NK-92 treated with Interleukin-12 subunit alpha and Interleukin-12 subunit beta, amount 100 ng/mL, for 24 hours (cell line): ENCODE results near the gene SEMA4D.

Source experiments
- DNase-seq: peaks from one replicate; lab custom pipeline; 2025; lab: John Stamatoyannopoulos, UW

Gene SEMA4D

GRCh38 chr9:89367726-89368437 lies 130.0 kb downstream of the SEMA4D start:
- no peak for DNase-seq

DNA sequence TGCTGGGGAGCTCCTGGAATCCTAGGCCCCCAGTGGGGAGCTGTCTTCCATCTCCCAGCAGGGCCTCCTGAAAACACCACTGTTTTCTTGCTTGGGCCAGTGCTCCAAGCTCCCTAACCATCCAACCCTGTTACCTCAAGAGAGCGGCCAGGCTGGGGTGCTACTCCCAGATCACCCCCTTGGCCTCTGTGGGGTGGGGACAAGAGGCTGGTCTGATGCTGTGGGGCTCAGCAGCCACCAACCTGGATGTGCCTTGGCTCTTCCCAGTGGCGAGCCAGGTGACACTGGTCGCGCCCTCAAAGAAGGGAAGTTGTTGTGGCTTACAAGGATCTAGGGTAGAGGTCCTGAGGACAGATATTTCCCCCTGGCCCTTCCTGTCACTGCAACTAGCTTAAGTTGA lies 130.6 kb downstream of the SEMA4D start:
- no peak for DNase-seq

- no peak for DNase-seq
These were observed 131.2 kb downstream of the SEMA4D start for GRCh38 chr9:89366711-89367110.

DNA sequence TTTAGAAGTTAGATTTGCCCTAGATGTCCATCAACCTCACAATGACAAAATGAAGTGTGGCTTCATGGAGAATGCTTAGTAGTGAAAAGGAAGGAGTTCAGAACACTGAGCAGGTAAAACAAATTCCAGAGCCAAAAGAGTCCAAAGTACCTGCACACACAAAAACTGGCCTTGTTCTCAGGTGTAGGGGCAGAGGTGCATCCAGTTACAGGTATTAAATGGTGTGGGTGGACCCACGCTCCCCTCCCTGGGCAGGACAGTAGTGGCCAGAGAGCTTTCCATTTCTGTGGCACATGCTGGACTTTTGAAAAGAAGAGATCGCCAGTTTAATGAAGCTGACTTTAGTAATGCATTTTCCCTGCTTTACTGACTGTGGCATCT lies 132.4 kb downstream of the SEMA4D start:
- DNase-seq, result no peak

- DNase-seq, result no peak
These were observed 133.0 kb downstream of the SEMA4D start for GRCh38 chr9:89364666-89365531.

- no peak for DNase-seq
These were observed 133.8 kb downstream of the SEMA4D start for GRCh38 chr9:89363921-89364665.

GRCh38 chr9:89363311-89363670 lies 134.6 kb downstream of the SEMA4D start:
- DNase-seq, result no peak

DNA sequence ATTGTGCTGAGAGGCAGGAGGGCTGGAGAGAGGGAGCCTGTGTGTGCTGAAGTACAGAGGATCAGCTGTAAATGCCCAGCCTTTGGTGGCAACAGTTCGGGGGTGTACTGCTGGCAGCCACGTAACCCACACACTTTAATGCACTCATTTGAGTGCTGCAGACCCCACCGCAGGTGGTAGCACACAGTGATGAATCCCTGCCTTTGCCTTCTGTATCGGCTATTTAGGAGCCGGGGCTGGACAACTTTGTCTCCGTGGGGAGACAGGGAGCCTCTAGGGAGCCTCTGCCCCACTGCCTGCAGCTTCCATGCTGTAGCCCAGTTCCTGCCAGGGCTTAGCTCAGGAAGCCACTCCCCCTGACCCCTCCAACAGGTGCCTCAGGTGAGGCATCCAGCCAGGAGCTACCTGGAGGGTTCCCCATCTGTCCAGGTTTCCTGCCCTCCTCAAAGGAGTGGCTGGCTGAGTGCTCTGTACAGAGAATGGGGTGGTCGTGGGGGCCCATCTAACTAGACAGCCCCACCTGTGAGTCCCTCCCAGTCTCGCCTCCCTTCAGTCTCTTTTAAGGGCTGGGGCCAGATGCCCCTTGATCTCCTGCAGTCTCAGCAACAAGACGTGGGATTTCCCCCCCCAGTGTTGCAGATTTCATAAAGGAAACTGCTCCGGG lies 135.1 kb downstream of the SEMA4D start:
- DNase-seq, result no peak

DNA sequence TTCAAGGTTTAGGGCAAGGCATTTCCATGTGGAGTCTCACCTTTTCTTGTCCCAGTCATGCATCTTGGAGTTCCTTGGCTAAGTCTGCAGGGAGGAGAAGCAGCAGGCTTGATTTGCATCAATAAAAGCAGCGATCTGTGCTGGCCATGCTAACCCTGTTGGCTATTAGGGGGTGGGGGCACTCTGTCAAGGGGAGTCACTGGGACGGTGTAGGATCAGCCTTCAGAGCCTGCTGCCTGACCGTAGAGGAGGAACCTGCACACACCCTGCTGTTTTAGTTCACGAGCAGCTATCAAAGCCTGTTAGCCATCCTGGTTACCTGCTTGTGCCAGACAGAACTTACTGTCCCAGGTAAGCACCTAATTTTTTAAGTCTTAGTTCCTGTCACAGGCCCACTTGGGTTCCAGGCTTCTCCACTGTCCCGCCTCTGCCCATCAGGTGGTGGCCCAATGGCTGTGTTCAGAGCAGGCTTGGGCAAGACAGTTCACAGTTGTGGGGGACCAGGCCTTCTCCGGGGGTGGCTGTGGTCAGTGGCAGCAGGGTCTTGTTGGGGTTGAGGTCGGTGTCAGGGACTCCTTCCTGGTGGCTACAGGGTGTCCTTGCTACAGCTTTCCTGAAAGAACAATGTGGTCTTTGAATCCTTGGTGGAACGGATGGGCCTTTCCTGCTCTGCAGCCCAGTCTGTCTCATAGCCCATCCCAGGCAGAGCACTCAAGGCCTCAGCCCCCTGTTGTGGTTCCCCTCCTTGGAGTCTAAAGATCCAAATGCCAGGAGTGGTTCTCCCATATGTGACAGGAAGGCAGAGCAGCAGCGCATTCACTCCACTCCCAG lies 135.9 kb downstream of the SEMA4D start:
- DNase-seq, result no peak

GRCh38 chr9:89361031-89361430 lies 136.9 kb downstream of the SEMA4D start:
- DNase-seq, result no peak

- DNase-seq, result no peak
These were observed 137.4 kb downstream of the SEMA4D start for GRCh38 chr9:89360465-89360864.

DNA sequence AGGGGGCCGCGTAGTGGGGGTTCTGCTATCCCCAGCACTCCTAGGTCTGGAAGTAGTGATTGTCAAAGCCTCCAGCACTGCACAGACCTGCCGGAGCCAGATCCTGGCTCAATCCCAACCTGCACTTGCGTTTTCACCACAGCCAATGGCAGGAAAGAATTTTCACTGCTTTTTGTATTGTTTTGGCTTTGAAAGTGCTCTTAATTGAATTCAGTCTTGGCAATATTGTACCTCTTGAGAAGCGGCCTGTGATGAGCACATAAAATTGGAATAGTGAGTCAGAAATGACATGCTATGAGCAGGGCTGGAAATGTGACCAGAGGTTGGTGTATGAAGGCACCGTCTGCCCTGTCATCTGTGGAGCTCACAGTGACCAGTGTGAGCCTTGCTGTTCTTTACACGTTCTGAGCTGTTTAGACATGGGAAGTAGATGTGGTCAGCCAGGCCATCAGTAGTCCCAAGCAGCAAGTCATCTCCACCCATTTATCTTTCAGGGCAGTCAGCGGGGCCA lies 138.1 kb downstream of the SEMA4D start:
- DNase-seq, result no peak

GRCh38 chr9:89358985-89359384 lies 138.9 kb downstream of the SEMA4D start:
- DNase-seq, result no peak

GRCh38 chr9:89358376-89358916 lies 139.5 kb downstream of the SEMA4D start:
- DNase-seq, result no peak

DNA sequence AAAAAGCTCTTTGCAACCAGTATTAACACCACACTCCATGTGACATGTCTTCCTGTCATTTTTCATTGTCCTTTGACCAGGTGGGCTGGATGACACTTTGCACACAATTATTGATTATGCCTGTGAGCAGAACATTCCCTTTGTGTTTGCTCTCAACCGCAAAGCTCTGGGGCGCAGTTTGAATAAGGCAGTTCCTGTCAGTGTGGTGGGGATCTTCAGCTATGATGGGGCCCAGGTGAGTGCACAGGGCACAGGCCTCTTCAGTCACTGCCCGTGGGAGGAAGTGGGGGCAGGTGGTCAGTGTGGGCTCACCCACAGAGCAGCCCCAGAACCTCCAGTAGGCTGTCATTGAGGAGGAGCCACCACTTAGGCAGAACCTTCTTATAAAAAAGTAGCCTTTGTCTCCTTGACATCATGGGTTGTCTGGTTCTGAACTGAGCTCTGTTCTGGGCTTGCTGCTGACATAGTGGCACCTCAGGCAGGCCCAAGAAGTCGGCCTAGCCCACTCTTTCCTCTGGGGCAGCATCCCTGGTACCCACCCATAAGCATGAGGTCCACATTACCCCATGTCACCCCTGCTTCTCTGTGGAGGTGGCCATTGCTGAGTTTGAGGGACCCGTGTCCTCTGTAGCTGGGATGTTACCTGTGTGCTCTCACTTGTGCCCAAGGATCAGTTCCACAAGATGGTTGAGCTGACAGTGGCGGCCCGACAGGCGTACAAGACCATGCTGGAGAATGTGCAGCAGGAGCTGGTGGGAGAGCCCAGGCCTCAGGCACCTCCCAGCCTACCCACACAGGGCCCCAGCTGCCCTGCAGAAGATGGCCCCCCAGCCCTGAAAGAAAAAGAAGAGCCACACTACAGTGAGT lies 140.3 kb downstream of the SEMA4D start:
- no peak for DNase-seq

GRCh38 chr9:89356782-89357181 lies 141.1 kb downstream of the SEMA4D start:
- no peak for DNase-seq

GRCh38 chr9:89354471-89354870 lies 143.4 kb downstream of the SEMA4D start:
- DNase-seq, result no peak

- DNase-seq, result no peak
These were observed 143.9 kb downstream of the SEMA4D start for GRCh38 chr9:89353989-89354388.

- no peak for DNase-seq
These were observed 144.9 kb downstream of the SEMA4D start for GRCh38 chr9:89352874-89353649.
